Stimulated activated naive B cell treated with anti-CD40 and anti-IgM and Interleukin-4, amounts not matched to agents 10 μg/mL and 1 μg/mL and 100 μg/mL, for 72 hours (primary cell): ENCODE data around the gene SNRPD1.
"Not testable (repeated sequence)": the region's sequence is repeated elsewhere in the genome, so short reads cannot be mapped to it uniquely, and the experiment has no call there.

Experiments used
- ATAC-seq, 2 donors: fragments of 150-1000 bp; cut with Tn5 transposase; replicated peaks; 2 replicates each; pipeline ENCODE4 v1.10.0; 2021; ENCODE audit warnings: moderate library complexity in 1 of 2
- DNase-seq: peaks from one replicate; pipeline ENCODE4 v3.0.0; 2021
- H3K27ac Mint-ChIP-seq: one replicate; pipeline ENCODE4 v1.8.0; 2022; ENCODE audit warnings: mild to moderate bottlenecking, mixed read lengths
- H3K27me3 Mint-ChIP-seq, 2 donors: one replicate each; pipeline ENCODE4 v1.8.0; 2022; ENCODE audit warnings: mixed read lengths in 2 of 2
- H3K36me3 Mint-ChIP-seq, 2 donors: one replicate each; pipeline ENCODE4 v1.8.0; 2022; ENCODE audit warnings: mixed read lengths in 2 of 2, mild to moderate bottlenecking in 1 of 2
- H3K4me1 Mint-ChIP-seq, 2 donors: one replicate each; pipeline ENCODE4 v1.8.0; 2022; ENCODE audit warnings: mixed read lengths in 2 of 2, mild to moderate bottlenecking in 1 of 2
- H3K4me3 Mint-ChIP-seq, 2 donors: one replicate each; pipeline ENCODE4 v1.8.0; 2022; ENCODE audit warnings: mild to moderate bottlenecking in 2 of 2, mixed read lengths in 2 of 2, moderate library complexity in 1 of 2
- H3K9me3 Mint-ChIP-seq, 2 donors: one replicate each; pipeline ENCODE4 v1.8.0; 2022; ENCODE audit warnings: mixed read lengths in 2 of 2, mild to moderate bottlenecking in 1 of 2

SNRPD1 gene

DNA sequence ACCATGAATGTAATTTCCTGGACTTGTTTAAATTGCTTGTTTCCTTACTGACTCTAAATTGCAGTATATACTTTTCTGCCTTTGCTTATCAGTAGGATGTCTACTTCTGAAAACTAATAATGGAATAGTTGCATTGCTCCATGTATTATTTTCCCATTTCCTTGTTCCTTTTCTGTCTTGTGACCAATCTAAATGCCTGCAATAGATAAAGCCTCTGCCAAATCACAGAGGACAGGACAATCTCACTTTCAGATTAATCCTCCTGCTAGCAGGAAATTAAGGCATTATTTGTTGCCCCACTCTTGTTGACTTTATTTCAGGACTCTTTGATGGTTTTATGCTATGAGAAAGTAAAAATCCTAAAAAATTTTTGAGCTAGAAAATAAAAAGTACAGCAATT, 6.9 kb upstream of the SNRPD1 start:
- no peak for ATAC-seq
- Mint-ChIP-seq H3K27me3 (no peaks in the 10 kb centered on the region), H3K36me3 (no peaks in the 10 kb centered on the region), H3K4me3 (no peak overlapping the region), H3K27ac (peak overlapping the region; percentile 31), H3K9me3 (no peaks in the 10 kb centered on the region), H3K4me1 (peaks cover 14 to 36% of the 10 kb centered on the region in 2 donors)
- no peak for DNase-seq

DNA sequence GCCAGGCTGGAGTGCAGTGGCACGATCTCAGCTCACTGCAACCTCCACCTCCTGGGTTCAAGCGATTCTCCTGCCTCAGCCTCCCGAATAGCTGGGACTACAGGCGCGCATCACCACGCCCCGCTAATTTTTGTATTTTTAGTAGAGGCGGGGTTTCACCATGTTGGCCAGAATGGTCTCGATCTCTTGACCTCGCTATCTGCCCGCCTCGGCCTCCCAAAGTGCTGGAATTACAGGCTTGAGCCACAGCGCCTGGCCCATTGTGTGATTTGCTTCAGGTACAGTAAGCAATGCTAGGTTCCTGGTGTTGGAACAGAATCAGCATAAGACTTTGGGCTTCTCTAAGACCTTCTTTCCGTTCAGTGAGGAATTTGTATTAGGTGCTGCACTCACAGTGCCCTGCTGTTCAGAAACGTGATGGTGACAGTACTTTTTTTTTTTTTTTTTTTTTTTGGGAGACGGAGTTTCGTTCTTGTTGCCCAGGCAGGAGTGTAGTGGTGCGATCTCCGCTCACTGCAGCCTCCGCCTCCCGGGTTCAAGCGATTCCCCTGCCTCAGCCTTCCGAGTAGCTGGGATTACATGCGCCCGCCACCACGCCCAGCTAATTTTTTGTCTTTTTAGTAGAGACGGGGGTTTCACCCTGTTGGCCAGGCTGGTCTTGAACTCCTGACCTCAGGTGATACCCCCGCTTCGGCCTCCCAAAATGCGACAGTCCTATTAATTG, 551 bp upstream of the SNRPD1 start:
- H3K4me3 Mint-ChIP-seq, result peak overlapping the region; percentile 97 to 99
- peak; percentile 1 to 2 for ATAC-seq
- H3K36me3 Mint-ChIP-seq, result peaks cover 14 to 28% of the 10 kb centered on the region in 2 donors
- not testable (repeated sequence) for H3K9me3 Mint-ChIP-seq, DNase-seq, H3K27me3 Mint-ChIP-seq
- peaks cover 12 to 31% of the 10 kb centered on the region in 2 donors for H3K4me1 Mint-ChIP-seq
- H3K27ac Mint-ChIP-seq, result peak overlapping the region; percentile 100

DNA sequence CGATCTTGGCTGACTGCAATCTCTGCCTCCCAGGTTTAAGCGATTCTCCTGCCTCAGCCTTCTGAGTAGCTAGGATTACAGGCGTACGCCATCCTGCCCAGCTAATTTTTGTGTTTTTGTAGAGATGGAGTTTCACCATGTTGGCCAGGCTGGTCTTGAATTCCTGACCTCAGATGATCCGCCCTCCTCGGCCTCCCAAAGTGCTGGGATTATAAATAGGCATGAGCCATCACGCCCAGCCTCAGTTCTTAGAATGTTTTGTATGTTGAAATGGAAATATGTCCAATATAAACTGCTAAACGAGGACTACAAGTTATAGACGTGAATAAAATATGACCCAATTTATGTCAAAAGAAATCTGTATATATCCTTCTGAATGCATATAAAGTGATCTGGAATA, 9.5 kb downstream of the SNRPD1 start:
- ATAC-seq, H3K4me3 Mint-ChIP-seq, H3K27ac Mint-ChIP-seq, H3K9me3 Mint-ChIP-seq, DNase-seq, H3K27me3 Mint-ChIP-seq: not testable (repeated sequence)
- Mint-ChIP-seq H3K4me1 (peaks cover 2 to 16% of the 10 kb centered on the region in 2 donors), H3K36me3 (peaks cover 27 to 44% of the 10 kb centered on the region in 2 donors)

DNA sequence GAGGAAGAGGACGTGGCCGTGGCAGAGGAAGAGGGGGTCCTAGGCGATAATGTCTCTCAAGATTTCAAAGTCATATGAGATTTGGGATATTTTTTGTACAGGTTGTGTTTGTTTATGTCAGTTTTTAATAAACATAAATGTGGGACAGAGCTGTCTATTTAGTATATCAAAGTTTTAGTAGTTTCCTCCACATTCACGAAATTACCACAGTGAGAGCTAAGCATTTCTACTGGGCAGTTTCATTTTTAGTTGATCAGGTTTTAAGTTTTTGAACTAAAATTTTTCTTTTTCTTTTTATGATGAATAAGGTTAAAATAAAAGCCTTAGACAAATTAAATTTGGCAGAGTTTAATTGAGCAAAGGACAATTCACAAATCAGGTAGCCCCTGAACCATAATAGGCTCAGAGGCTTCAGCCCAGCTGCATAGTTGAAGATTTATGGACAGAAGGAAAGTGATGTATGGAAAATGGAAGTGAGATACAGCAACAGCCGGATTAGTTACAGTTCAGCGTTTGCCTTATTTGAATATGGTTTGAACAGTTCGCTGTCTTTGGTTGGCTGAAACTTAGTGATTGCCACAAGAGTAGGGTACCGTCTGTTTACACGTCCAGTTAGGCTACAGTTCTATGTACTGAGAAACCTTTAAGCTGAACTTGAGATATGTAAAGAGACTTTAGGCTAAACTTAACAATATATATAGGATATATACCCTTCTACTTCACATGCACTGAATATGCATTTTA, 17.1 kb downstream of the SNRPD1 start:
- peaks cover 27 to 32% of the 10 kb centered on the region in 2 donors for H3K36me3 Mint-ChIP-seq
- H3K27me3 Mint-ChIP-seq, result no peaks in the 10 kb centered on the region
- no peak overlapping the region for H3K4me3 Mint-ChIP-seq
- H3K4me1 Mint-ChIP-seq, result peaks cover 7 to 11% of the 10 kb centered on the region in 2 donors
- DNase-seq (no peak), ATAC-seq (peak in 1 of 2 donors; percentile 16)
- H3K27ac Mint-ChIP-seq, result peak overlapping the region; percentile 22
- no peaks in the 10 kb centered on the region for H3K9me3 Mint-ChIP-seq

DNA sequence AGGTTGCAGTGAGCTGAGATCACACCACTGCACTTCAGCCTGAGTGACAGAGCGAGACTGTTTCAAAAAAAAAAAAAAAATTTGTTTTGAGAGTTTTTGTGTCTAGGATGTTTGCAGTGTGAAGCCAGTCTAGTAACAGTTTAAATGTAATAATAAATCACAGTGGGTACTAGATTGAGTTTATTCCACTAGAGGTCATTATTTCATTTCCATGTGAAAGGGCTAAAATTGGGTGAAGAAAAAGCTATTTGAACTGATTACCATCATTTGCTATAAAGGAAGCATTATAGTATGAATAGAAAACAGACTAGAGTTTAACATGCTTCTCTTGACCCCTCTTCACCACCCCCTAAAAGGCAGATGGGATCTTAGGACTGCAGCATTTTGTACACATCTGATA, 20.3 kb downstream of the SNRPD1 start:
- peaks cover 7 to 15% of the 10 kb centered on the region in 2 donors for H3K4me1 Mint-ChIP-seq
- H3K36me3 Mint-ChIP-seq, result peaks cover 19 to 37% of the 10 kb centered on the region in 2 donors
- no peak for DNase-seq
- no peaks in the 10 kb centered on the region for H3K9me3 Mint-ChIP-seq
- H3K27ac Mint-ChIP-seq, result no peak overlapping the region
- no peak overlapping the region for H3K4me3 Mint-ChIP-seq
- no peaks in the 10 kb centered on the region for H3K27me3 Mint-ChIP-seq
- ATAC-seq, result no peak

DNA sequence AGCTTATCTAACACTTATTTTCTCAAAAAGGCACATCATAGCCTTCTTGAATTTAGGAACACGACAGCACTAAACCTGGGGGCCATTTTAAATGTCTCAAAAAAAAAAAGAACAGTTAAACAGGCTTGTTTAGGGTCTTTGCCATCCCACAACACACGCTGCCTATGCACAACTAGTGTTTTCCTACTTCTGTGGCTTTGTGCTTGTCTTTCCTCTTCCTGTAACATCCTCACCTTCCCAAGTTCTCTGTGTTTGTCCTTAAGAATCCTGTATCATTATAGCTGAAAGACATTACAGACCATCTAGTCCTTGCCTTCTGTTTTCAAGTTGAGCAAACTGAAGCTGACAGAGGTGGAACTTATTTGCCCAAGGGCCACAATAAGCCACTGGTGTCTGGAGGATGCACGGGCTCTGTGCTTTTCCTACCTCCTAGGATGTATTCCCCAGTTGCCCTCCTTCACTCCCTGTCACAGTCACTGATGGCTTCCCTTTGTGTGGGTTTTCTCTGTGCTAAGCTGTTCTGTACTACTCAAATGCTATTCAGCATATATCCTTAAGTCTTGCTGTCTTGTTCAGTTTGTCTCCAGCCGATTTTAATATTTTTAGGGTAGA, 22.6 kb downstream of the SNRPD1 start:
- Mint-ChIP-seq H3K36me3 (peaks cover 12 to 29% of the 10 kb centered on the region in 2 donors), H3K9me3 (no peaks in the 10 kb centered on the region), H3K27ac (no peak overlapping the region), H3K27me3 (no peaks in the 10 kb centered on the region), H3K4me1 (peaks cover 3 to 15% of the 10 kb centered on the region in 2 donors), H3K4me3 (no peak overlapping the region)
- ATAC-seq, result no peak
- DNase-seq, result no peak

DNA sequence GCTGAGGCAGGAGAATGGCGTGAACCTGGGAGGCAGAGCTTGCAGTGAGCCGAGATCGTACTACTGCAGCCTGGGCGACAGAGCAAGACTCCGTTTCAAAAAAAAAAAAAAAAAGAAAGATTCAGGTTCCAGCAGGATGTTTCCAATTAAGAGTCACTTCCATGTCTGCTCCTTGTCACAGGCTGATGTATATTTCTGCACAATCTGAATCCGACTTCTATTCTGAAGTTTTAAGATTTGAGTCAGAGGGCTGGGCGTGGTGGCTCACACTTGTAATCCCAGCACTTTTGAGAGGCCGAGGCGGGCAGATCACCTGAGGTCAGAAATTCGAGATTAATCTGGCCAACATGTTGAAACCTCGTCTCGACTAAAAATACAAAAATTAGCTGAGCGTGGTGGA, 24.7 kb downstream of the SNRPD1 start:
- peaks cover 6 to 25% of the 10 kb centered on the region in 2 donors for H3K36me3 Mint-ChIP-seq
- DNase-seq, result no peak
- H3K27ac Mint-ChIP-seq, result peak overlapping the region; percentile 51
- ATAC-seq, result no peak
- no peaks in the 10 kb centered on the region for H3K27me3 Mint-ChIP-seq
- H3K4me1 Mint-ChIP-seq, result peaks cover 3 to 15% of the 10 kb centered on the region in 2 donors
- no peak overlapping the region for H3K4me3 Mint-ChIP-seq
- no peaks in the 10 kb centered on the region for H3K9me3 Mint-ChIP-seq

DNA sequence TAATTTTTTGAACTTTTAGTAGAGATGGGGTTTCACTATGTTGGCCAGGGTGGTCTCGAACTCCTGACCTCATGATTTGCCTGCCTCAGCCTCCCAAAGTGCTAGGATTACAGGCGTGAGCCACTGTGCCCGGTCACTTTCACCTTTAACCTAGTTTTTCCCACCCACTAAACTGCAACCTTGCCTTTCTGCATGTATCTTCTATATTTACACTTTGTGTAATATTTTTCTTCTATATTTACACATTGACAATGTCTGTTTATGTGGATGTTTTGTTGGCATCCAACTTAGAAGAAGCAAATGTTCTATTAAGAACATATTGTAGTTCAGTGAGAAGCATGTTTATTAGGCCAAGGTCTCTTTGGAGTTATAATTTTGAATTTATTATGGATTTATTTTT, 26.7 kb downstream of the SNRPD1 start:
- DNase-seq, result no peak
- no peak overlapping the region for H3K27ac Mint-ChIP-seq

DNA sequence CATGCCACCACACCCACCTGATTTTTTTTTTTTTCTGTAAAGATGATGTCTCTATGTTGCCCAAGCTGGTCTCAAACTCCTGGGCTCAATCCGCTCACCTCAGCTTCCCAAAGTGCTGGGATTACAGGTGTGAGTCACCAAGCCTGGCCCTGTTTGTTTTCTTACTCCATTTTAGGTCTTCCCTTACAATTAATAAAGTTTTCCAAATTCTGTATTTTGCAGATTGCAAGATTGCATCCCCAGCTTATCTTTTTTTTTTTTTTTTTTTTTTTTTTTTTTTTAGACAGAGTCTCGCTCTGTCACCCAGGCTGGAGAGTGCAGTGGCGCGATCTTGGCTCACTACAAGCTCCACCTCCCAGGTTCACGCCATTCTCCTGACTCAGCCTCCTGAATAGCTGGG, 28.3 kb downstream of the SNRPD1 start:
- not testable (repeated sequence) for H3K27ac Mint-ChIP-seq, H3K9me3 Mint-ChIP-seq, ATAC-seq, H3K27me3 Mint-ChIP-seq, DNase-seq, H3K4me3 Mint-ChIP-seq
- peaks cover 5 to 12% of the 10 kb centered on the region in 2 donors for H3K36me3 Mint-ChIP-seq
- peaks cover 3 to 15% of the 10 kb centered on the region in 2 donors for H3K4me1 Mint-ChIP-seq

More for the DNA sequence above, 26.7 kb downstream of the SNRPD1 start:
- Mint-ChIP-seq H3K9me3 (no peaks in the 10 kb centered on the region), H3K4me3 (no peak overlapping the region), H3K27me3 (no peaks in the 10 kb centered on the region), H3K36me3 (peaks cover 5 to 21% of the 10 kb centered on the region in 2 donors), H3K4me1 (peaks cover 3 to 15% of the 10 kb centered on the region in 2 donors)
- no peak for ATAC-seq

DNA sequence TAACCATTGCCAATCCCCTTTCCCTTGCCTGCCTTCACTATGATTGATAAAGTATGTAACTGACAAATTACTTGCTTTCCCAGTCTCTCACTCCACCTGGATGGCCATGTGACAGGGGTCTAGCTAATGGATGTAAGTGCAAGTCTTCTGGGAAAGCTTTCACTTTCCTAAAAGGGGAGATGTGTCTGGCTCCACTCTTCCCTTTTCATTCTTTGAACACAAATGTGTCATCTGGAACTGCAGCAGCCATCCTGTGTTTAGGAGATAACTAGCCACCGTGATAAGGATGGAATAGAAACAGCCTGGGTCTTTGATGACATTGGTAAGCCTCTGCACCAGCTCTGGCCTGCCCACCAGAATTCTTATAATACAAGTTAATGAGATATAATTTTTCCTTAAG, 38.2 kb downstream of the SNRPD1 start:
- Mint-ChIP-seq H3K4me3 (no peak overlapping the region), H3K27me3 (no peaks in the 10 kb centered on the region), H3K4me1 (no peaks in the 10 kb centered on the region), H3K36me3 (peaks cover 7 to 18% of the 10 kb centered on the region in 2 donors), H3K9me3 (peaks cover 0 to 3% of the 10 kb centered on the region in 2 donors), H3K27ac (no peak overlapping the region)
- no peak for DNase-seq
- no peak for ATAC-seq

DNA sequence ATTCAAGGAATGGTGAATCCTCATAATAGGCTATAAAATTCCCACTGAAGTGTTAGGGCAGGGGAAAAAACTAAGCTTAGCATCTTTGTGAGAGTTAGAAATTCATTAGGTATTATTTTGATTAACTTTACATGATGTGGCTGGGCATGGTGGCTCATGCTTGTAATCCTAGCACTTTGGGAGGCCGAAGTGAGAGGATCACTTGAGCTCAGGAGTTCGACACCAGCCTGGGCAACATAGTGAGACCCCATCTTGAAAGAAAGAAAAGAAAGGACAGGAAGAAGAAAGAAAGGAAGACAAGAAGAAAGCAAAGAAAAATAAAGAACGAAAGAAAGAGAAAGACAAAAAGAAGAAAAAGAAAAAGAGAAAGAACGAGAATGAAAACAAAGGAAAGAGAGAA, 40.0 kb downstream of the SNRPD1 start:
- H3K27me3 Mint-ChIP-seq, result no peaks in the 10 kb centered on the region
- no peak overlapping the region for H3K27ac Mint-ChIP-seq
- ATAC-seq (no peak), DNase-seq (no peak)
- no peaks in the 10 kb centered on the region for H3K4me1 Mint-ChIP-seq
- no peak overlapping the region for H3K4me3 Mint-ChIP-seq
- H3K9me3 Mint-ChIP-seq, result peaks cover 0 to 3% of the 10 kb centered on the region in 2 donors
- H3K36me3 Mint-ChIP-seq, result peaks cover 7 to 18% of the 10 kb centered on the region in 2 donors

DNA sequence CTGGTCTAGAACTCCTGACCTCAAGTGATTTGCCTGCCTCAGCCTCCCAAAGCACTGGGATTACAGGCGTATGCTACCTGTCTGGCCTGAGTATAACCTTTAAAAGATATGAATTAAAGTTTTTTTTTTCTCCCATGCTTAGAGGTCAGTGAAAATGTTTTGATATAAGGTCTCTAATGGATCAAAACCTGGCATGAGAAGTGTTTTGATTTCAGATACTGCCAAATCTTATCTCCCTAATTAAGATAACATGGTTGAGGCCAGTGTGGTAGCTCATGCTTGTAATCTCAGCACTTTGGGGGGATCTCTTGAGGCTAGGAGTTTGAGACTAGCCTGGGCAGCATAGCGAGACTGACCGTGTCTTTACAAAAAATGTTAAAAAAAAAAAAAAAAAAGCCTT, 41.2 kb downstream of the SNRPD1 start:
- Mint-ChIP-seq H3K27me3 (no peaks in the 10 kb centered on the region), H3K4me1 (no peaks in the 10 kb centered on the region), H3K9me3 (peaks cover 0 to 3% of the 10 kb centered on the region in 2 donors), H3K4me3 (no peak overlapping the region), H3K36me3 (peaks cover 7 to 21% of the 10 kb centered on the region in 2 donors), H3K27ac (no peak overlapping the region)
- no peak for ATAC-seq
- DNase-seq, result no peak

DNA sequence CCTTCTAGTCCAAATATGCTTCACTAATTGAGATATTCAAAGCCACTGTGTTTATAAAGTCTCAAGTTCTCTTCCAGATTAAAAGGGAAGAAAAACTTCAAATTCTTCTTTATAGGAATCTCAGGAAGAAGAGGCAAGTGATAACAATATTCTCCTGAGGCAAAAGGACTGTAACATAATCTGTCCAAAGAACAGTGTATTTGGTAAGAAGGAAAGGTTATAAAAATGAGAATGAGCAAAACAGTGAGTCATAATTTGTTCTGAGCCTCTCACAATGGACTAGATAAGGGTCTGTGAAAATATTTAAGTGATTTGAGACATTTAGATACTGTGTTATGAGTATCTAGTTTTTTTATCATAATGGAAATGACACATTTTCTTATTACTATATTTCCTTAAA, 44.3 kb downstream of the SNRPD1 start:
- Mint-ChIP-seq H3K27ac (no peak overlapping the region), H3K27me3 (no peaks in the 10 kb centered on the region), H3K4me1 (peaks cover 0 to 2% of the 10 kb centered on the region in 2 donors), H3K36me3 (peaks cover 7 to 16% of the 10 kb centered on the region in 2 donors), H3K4me3 (no peak overlapping the region), H3K9me3 (peaks cover 0 to 3% of the 10 kb centered on the region in 2 donors)
- ATAC-seq (no peak), DNase-seq (no peak)

DNA sequence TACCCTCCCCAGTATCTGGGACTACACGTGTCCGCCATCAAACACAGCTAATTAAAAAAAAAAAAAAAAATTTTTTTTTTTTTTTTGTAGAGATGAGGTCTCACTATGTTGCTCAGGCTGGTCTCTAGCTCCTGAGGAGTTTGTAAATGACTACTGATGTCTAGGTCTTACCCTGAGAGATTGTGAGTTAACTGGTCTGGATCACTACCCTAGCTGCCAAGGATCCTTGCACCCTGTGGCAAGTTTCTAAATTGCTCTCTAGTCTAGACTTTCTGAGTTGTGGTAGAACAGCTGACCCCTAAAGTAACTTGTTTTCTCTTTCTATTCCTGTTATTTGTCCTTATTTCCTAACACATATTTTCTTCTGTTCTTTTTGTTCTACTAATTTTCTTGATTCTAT, 48.0 kb downstream of the SNRPD1 start:
- ATAC-seq, result peak in 1 of 2 donors; percentile 55
- H3K27ac Mint-ChIP-seq, result no peak overlapping the region
- peaks cover 3 to 14% of the 10 kb centered on the region in 2 donors for H3K36me3 Mint-ChIP-seq

More for the DNA sequence above, 48.0 kb downstream of the SNRPD1 start:
- no peak for DNase-seq
- Mint-ChIP-seq H3K9me3 (no peaks in the 10 kb centered on the region), H3K27me3 (no peaks in the 10 kb centered on the region), H3K4me1 (peaks cover 0 to 2% of the 10 kb centered on the region in 2 donors), H3K4me3 (no peak overlapping the region)
